Measurements from ENCODE around the gene VSTM2B.

Gene VSTM2B

GRCh38 chr19:29596080-29596727 lies 70.4 kb downstream of the VSTM2B start:
- no peak overlapping the region for H3K27ac Mint-ChIP-seq
- peaks cover 14% of the 10 kb centered on the region for H3K27me3 Mint-ChIP-seq

GRCh38 chr19:29596885-29597525 lies 71.2 kb downstream of the VSTM2B start:
- Mint-ChIP-seq H3K27me3 (peaks cover 9% of the 10 kb centered on the region), H3K9me3 (no peaks in the 10 kb centered on the region), H3K36me3 (no peaks in the 10 kb centered on the region), H3K27ac (no peak overlapping the region), H3K4me3 (no peak overlapping the region), H3K4me1 (no peaks in the 10 kb centered on the region)
- ATAC-seq (ENCODE audit: low read depth), result no peak
- DNase-seq (ENCODE audit: low spot score in 2 of 2), result no peak

More at GRCh38 chr19:29596080-29596727, 70.4 kb downstream of the VSTM2B start:
- ATAC-seq (ENCODE audit: low read depth) (no peak), DNase-seq (ENCODE audit: low spot score in 2 of 2) (no peak)
- Mint-ChIP-seq H3K9me3 (no peaks in the 10 kb centered on the region), H3K4me3 (no peak overlapping the region), H3K36me3 (no peaks in the 10 kb centered on the region), H3K4me1 (no peaks in the 10 kb centered on the region)

- Mint-ChIP-seq H3K36me3 (no peaks in the 10 kb centered on the region), H3K27me3 (peaks cover 9% of the 10 kb centered on the region), H3K9me3 (no peaks in the 10 kb centered on the region), H3K27ac (no peak overlapping the region), H3K4me1 (no peaks in the 10 kb centered on the region), H3K4me3 (no peak overlapping the region)
- DNase-seq (ENCODE audit: low spot score in 2 of 2) (no peak), ATAC-seq (ENCODE audit: low read depth) (no peak)
Observed at GRCh38 chr19:29598036-29598435, 72.2 kb downstream of the VSTM2B start.

GRCh38 chr19:29598496-29598895 lies 72.7 kb downstream of the VSTM2B start:
- Mint-ChIP-seq H3K9me3 (no peaks in the 10 kb centered on the region), H3K27me3 (peaks cover 8% of the 10 kb centered on the region), H3K4me1 (no peaks in the 10 kb centered on the region), H3K36me3 (no peaks in the 10 kb centered on the region), H3K4me3 (no peak overlapping the region), H3K27ac (no peak overlapping the region)
- no peak for ATAC-seq (ENCODE audit: low read depth)
- no peak for DNase-seq (ENCODE audit: low spot score in 2 of 2)

- Mint-ChIP-seq H3K9me3 (no peaks in the 10 kb centered on the region), H3K36me3 (no peaks in the 10 kb centered on the region), H3K27ac (no peak overlapping the region), H3K4me1 (peaks cover 5% of the 10 kb centered on the region), H3K4me3 (no peak overlapping the region), H3K27me3 (no peaks in the 10 kb centered on the region)
- DNase-seq (ENCODE audit: low spot score in 2 of 2) (no peak), ATAC-seq (ENCODE audit: low read depth) (no peak)
Observed at GRCh38 chr19:29603308-29603707, 77.5 kb downstream of the VSTM2B start.

- no peaks in the 10 kb centered on the region for H3K27me3 Mint-ChIP-seq
- ATAC-seq (ENCODE audit: low read depth) (peak; percentile 74), DNase-seq (ENCODE audit: low spot score in 2 of 2) (peak; percentile 94 to 98)
- H3K27ac Mint-ChIP-seq, result peak within 1 kb of the TSS; percentile 100
- H3K4me3 Mint-ChIP-seq, result peak within 1 kb of the TSS; percentile 97
- peaks cover 10% of the 10 kb centered on the region for H3K4me1 Mint-ChIP-seq
- peaks cover 2% of the 10 kb centered on the region for H3K36me3 Mint-ChIP-seq
- H3K9me3 Mint-ChIP-seq, result no peaks in the 10 kb centered on the region
Observed at GRCh38 chr19:29605653-29606419, 80.0 kb downstream of the VSTM2B start, which contains the start of gene POP4. Gene POP4 (plus strand): TSS chr19:29606283. CDS start chr19:29606319, 36 bp downstream.

- no peak for DNase-seq (ENCODE audit: low spot score in 2 of 2)
- H3K36me3 Mint-ChIP-seq, result peaks cover 2% of the 10 kb centered on the region
- H3K27ac Mint-ChIP-seq, result peak overlapping the region; percentile 100
- H3K27me3 Mint-ChIP-seq, result no peaks in the 10 kb centered on the region
- H3K4me3 Mint-ChIP-seq, result peak overlapping the region; percentile 97
- ATAC-seq (ENCODE audit: low read depth), result peak; percentile 14
- H3K9me3 Mint-ChIP-seq, result no peaks in the 10 kb centered on the region
- H3K4me1 Mint-ChIP-seq, result peaks cover 15% of the 10 kb centered on the region
Observed at GRCh38 chr19:29606420-29606747, 80.6 kb downstream of the VSTM2B start.

GRCh38 chr19:29609636-29610035 lies 83.8 kb downstream of the VSTM2B start:
- H3K27ac Mint-ChIP-seq, result peak overlapping the region; percentile 96

GRCh38 chr19:29610213-29610573 lies 84.4 kb downstream of the VSTM2B start:
- H3K36me3 Mint-ChIP-seq, result peaks cover 18% of the 10 kb centered on the region

More at GRCh38 chr19:29609636-29610035, 83.8 kb downstream of the VSTM2B start:
- Mint-ChIP-seq H3K4me3 (no peak overlapping the region), H3K9me3 (no peaks in the 10 kb centered on the region), H3K36me3 (peaks cover 15% of the 10 kb centered on the region), H3K4me1 (peaks cover 17% of the 10 kb centered on the region), H3K27me3 (no peaks in the 10 kb centered on the region)
- DNase-seq (ENCODE audit: low spot score in 2 of 2) (no peak), ATAC-seq (ENCODE audit: low read depth) (no peak)

GRCh38 chr19:29610574-29611271 lies 84.9 kb downstream of the VSTM2B start:
- peaks cover 23% of the 10 kb centered on the region for H3K36me3 Mint-ChIP-seq
- no peak overlapping the region for H3K4me3 Mint-ChIP-seq
- ATAC-seq (ENCODE audit: low read depth), result peak; percentile 77
- H3K4me1 Mint-ChIP-seq, result peaks cover 17% of the 10 kb centered on the region
- H3K27ac Mint-ChIP-seq, result peak overlapping the region; percentile 96
- no peaks in the 10 kb centered on the region for H3K27me3 Mint-ChIP-seq
- DNase-seq (ENCODE audit: low spot score in 2 of 2), result peak; percentile 83 to 88
- H3K9me3 Mint-ChIP-seq, result no peaks in the 10 kb centered on the region

More at GRCh38 chr19:29610213-29610573, 84.4 kb downstream of the VSTM2B start:
- H3K9me3 Mint-ChIP-seq, result no peaks in the 10 kb centered on the region
- peaks cover 17% of the 10 kb centered on the region for H3K4me1 Mint-ChIP-seq
- H3K4me3 Mint-ChIP-seq, result no peak overlapping the region
- ATAC-seq (ENCODE audit: low read depth) (no peak), DNase-seq (ENCODE audit: low spot score in 2 of 2) (no peak)
- H3K27ac Mint-ChIP-seq, result peak overlapping the region; percentile 96
- no peaks in the 10 kb centered on the region for H3K27me3 Mint-ChIP-seq

- no peak for DNase-seq (ENCODE audit: low spot score in 2 of 2)
- no peak for ATAC-seq (ENCODE audit: low read depth)
- no peak overlapping the region for H3K4me3 Mint-ChIP-seq
- H3K27me3 Mint-ChIP-seq, result no peaks in the 10 kb centered on the region
- H3K27ac Mint-ChIP-seq, result peak overlapping the region; percentile 96
- no peaks in the 10 kb centered on the region for H3K9me3 Mint-ChIP-seq
- peaks cover 27% of the 10 kb centered on the region for H3K36me3 Mint-ChIP-seq
- peaks cover 12% of the 10 kb centered on the region for H3K4me1 Mint-ChIP-seq
Observed at GRCh38 chr19:29612121-29612520, 86.3 kb downstream of the VSTM2B start.

- no peak for DNase-seq (ENCODE audit: low spot score in 2 of 2)
- no peak for ATAC-seq (ENCODE audit: low read depth)
- H3K4me3 Mint-ChIP-seq, result no peak overlapping the region
- peaks cover 12% of the 10 kb centered on the region for H3K4me1 Mint-ChIP-seq
- H3K27ac Mint-ChIP-seq, result peak overlapping the region; percentile 89
- H3K27me3 Mint-ChIP-seq, result no peaks in the 10 kb centered on the region
- no peaks in the 10 kb centered on the region for H3K9me3 Mint-ChIP-seq
- H3K36me3 Mint-ChIP-seq, result peaks cover 27% of the 10 kb centered on the region
Observed at GRCh38 chr19:29612801-29613595, 87.2 kb downstream of the VSTM2B start.

GRCh38 chr19:29614046-29614445 lies 88.3 kb downstream of the VSTM2B start:
- H3K27ac Mint-ChIP-seq, result no peak overlapping the region
- no peaks in the 10 kb centered on the region for H3K27me3 Mint-ChIP-seq
- DNase-seq (ENCODE audit: low spot score in 2 of 2) (no peak), ATAC-seq (ENCODE audit: low read depth) (no peak)
- no peak overlapping the region for H3K4me3 Mint-ChIP-seq
- H3K36me3 Mint-ChIP-seq, result peaks cover 27% of the 10 kb centered on the region
- peaks cover 12% of the 10 kb centered on the region for H3K4me1 Mint-ChIP-seq
- no peaks in the 10 kb centered on the region for H3K9me3 Mint-ChIP-seq
